GM23248 (cell line): ENCODE measurements around the gene RGL1. TPM values are rescaled to one million over a fixed set of nuclear protein-coding genes. Genes with fewer than 3 reads are reported as not detected.

ENCODE experiments used
- DNase-seq: peaks from one replicate; pipeline ENCODE4 v3.0.0-alpha.2; 2015
- H2AFZ ChIP-seq: fragments of 200-600 bp; sonication (generic); 2 replicates; pipeline ENCODE4 v1.6.1; 2016; ENCODE audit warnings: antibody characterized with exemption
- H3F3A ChIP-seq: fragments of 200-600 bp; sonication (generic); 2 replicates; pipeline ENCODE4 v1.6.1; 2016; ENCODE audit warnings: mild to moderate bottlenecking, antibody characterized with exemption, mixed run types; ENCODE audit not compliant: insufficient read depth
- H3K27ac ChIP-seq: fragments of 200-600 bp; sonication (generic); 2 replicates; pipeline ENCODE4 v1.5.1; 2016; ENCODE audit warnings: mild to moderate bottlenecking
- H3K27me3 ChIP-seq: fragments of 200-600 bp; sonication (generic); replicated peaks from 2 replicates; pipeline ENCODE4 v1.6.1; 2016; ENCODE audit warnings: mild to moderate bottlenecking; ENCODE audit not compliant: insufficient read depth
- H3K36me3 ChIP-seq: fragments of 200-600 bp; sonication (generic); 2 replicates; pipeline ENCODE4 v1.6.1; 2016; ENCODE audit warnings: low read depth, mild to moderate bottlenecking
- H3K4me1 ChIP-seq: fragments of 200-600 bp; sonication (generic); 2 replicates; pipeline ENCODE4 v1.6.1; 2016; ENCODE audit warnings: mild to moderate bottlenecking; ENCODE audit not compliant: insufficient read depth
- H3K4me2 ChIP-seq: fragments of 200-600 bp; sonication (generic); one replicate; pipeline ENCODE4 v1.6.1; 2016; ENCODE audit warnings: mild to moderate bottlenecking; ENCODE audit not compliant: unreplicated experiment
- H3K4me3 ChIP-seq: fragments of 200-600 bp; sonication (generic); 2 replicates; pipeline ENCODE4 v1.5.1; 2016; ENCODE audit warnings: mild to moderate bottlenecking
- H3K79me2 ChIP-seq: fragments of 200-600 bp; sonication (generic); 2 replicates; pipeline ENCODE4 v1.6.1; 2016; ENCODE audit warnings: mild to moderate bottlenecking; ENCODE audit not compliant: insufficient read depth
- H3K9ac ChIP-seq: fragments of 200-600 bp; sonication (generic); 2 replicates; pipeline ENCODE4 v1.6.1; 2016; ENCODE audit warnings: mild to moderate bottlenecking
- H3K9me2 ChIP-seq: fragments of 200-600 bp; sonication (generic); 2 replicates; pipeline ENCODE4 v1.6.1; 2016; ENCODE audit warnings: mixed run types, mild to moderate bottlenecking, moderate library complexity; ENCODE audit not compliant: insufficient read depth
- H3K9me3 ChIP-seq: fragments of 200-600 bp; sonication (generic); one replicate; pipeline ENCODE4 v1.6.1; 2017; ENCODE audit warnings: low read depth
- H4K20me1 ChIP-seq: fragments of 200-600 bp; sonication (generic); 2 replicates; pipeline ENCODE4 v1.6.0; 2016; ENCODE audit not compliant: insufficient read depth
- EZH2 ChIP-seq: fragments of 200-600 bp; sonication (generic); IDR thresholded peaks from 2 replicates; pipeline ENCODE4 v1.6.1; 2018; ENCODE audit warnings: antibody characterized with exemption, mild to moderate bottlenecking; ENCODE audit not compliant: insufficient read depth, poor library complexity, severe bottlenecking
- EZH2phosphoT487 ChIP-seq: fragments of 200-600 bp; sonication (generic); IDR thresholded peaks from 2 replicates; pipeline ENCODE4 v1.6.1; 2018; ENCODE audit warnings: antibody characterized with exemption, moderate library complexity, mild to moderate bottlenecking, low read depth; ENCODE audit not compliant: insufficient read depth
- WGBS, 2 experiments: methylation state at CpG; one replicate each; pipeline ENCODE4 v1.1.6; 2015 to 2017; ENCODE audit warnings: low lambda C conversion rate in 2 of 2, low coverage in 1 of 2; ENCODE audit errors: missing lambda C conversion rate in 2 of 2; 5-methylcytosine and 5-hydroxymethylcytosine counted together
- in situ Hi-C: fragments of 300-500 bp; cut with MboI; formaldehyde crosslinking; loops from 2 replicates; pipeline ENCODE4 v1.15.0; 2020
- polyA plus RNA-seq: library from polyadenylated mRNA; unstranded; fragments of >200 nt; fragmentation: Nextera tagmentation; extraction: Ambion mirVana; gene quantifications from 2 replicates; pipeline ENCODE4 v1.2.1, GENCODE V29; 2016
- total RNA-seq: library from RNA; depleted of rRNA; stranded (reverse); fragments of >200 nt; shearing (Covaris generic); gene quantifications from 2 replicates; pipeline ENCODE4 v1.2.3, GENCODE V29; 2014; rRNA removed

The RGL1 gene
- total and polyA plus RNA-seq, 2 experiments from 2014 or later: 9.4 to 13.4 TPM

- WGBS, 2 experiments: 59 to 81% methylated on average over 2 of the region's 2 CpGs
- in situ Hi-C loops: no loop called here
- H3K4me1 ChIP-seq: no peaks in the 10 kb centered on the region
- no peak overlapping the region for H3K27ac ChIP-seq
- H4K20me1 ChIP-seq: no peaks in the 10 kb centered on the region
- H3K36me3 ChIP-seq: no peaks in the 10 kb centered on the region
- no peak overlapping the region for H3K4me3 ChIP-seq
- H3F3A ChIP-seq: no peaks in the 10 kb centered on the region
- H3K9ac ChIP-seq: no peak overlapping the region
- no peak for DNase-seq
- H3K9me3 ChIP-seq: no peaks in the 10 kb centered on the region
- no peak for TF ChIP-seq EZH2phosphoT487
- no peak for TF ChIP-seq EZH2
- peaks cover 3% of the 10 kb centered on the region; the same call in 1 of the 2 replicates for H3K9me2 ChIP-seq
- no peak overlapping the region for H3K4me2 ChIP-seq
- H2AFZ ChIP-seq: no peak overlapping the region
- no peaks in the 10 kb centered on the region for H3K79me2 ChIP-seq
- H3K27me3 ChIP-seq: no peaks in the 10 kb centered on the region
These were observed 172.8 kb downstream of the RGL1 start for GRCh38 chr1:183977717-183978116.

Other genes starting within 250 kb of the RGL1 start
- gene NCF2, start 214.7 kb upstream of the RGL1 start, total RNA-seq: not detected in 2 replicates
- gene NCF2, start 214.7 kb upstream of the RGL1 start, polyA plus RNA-seq: 0.28 and 0.41 TPM in 2 replicates
- gene ARPC5, start 169.3 kb upstream of the RGL1 start, total RNA-seq: 388 and 428 TPM in 2 replicates
- 666 and 676 TPM in 2 replicates for gene ARPC5, start 169.3 kb upstream of the RGL1 start, polyA plus RNA-seq
- gene APOBEC4, start 151.8 kb upstream of the RGL1 start, total RNA-seq: not detected in 2 replicates
- gene APOBEC4, start 151.8 kb upstream of the RGL1 start, polyA plus RNA-seq: not detected in 2 replicates
- 1.4 and 2.7 TPM in 2 replicates for gene COLGALT2, start 232.6 kb downstream of the RGL1 start, total RNA-seq
- gene COLGALT2, start 232.6 kb downstream of the RGL1 start, polyA plus RNA-seq: 0.91 and 0.94 TPM in 2 replicates
- 52.0 and 65.3 TPM in 2 replicates for gene TSEN15, start 246.6 kb downstream of the RGL1 start, total RNA-seq
- 81.9 and 83.5 TPM in 2 replicates for gene TSEN15, start 246.6 kb downstream of the RGL1 start, polyA plus RNA-seq